Stimulated activated CD4-positive, alpha-beta T cell treated with anti-CD3 and anti-CD28 coated beads, Interleukin-15, amount 100 ng/mL, for 1 hour (primary cell): Measurements from ENCODE around the gene INCA1.
A peak's percentile ranks its signal among the peaks of the same experiment; 100 is the strongest.

ENCODE experiments used
- DNase-seq, 2 donors: peaks; one replicate each; pipeline ENCODE4 v3.0.0-alpha.2; 2020; ENCODE audit warnings: low read depth in 1 of 2, low spot score in 1 of 2

The INCA1 gene

GRCh38 chr17:4949321-4950074 lies 47.8 kb downstream of the INCA1 start:
- DNase-seq = peak; percentile 57 to 61

- DNase-seq = peak; percentile 47 to 59
These were observed 48.4 kb downstream of the INCA1 start for GRCh38 chr17:4948931-4949320.

DNA sequence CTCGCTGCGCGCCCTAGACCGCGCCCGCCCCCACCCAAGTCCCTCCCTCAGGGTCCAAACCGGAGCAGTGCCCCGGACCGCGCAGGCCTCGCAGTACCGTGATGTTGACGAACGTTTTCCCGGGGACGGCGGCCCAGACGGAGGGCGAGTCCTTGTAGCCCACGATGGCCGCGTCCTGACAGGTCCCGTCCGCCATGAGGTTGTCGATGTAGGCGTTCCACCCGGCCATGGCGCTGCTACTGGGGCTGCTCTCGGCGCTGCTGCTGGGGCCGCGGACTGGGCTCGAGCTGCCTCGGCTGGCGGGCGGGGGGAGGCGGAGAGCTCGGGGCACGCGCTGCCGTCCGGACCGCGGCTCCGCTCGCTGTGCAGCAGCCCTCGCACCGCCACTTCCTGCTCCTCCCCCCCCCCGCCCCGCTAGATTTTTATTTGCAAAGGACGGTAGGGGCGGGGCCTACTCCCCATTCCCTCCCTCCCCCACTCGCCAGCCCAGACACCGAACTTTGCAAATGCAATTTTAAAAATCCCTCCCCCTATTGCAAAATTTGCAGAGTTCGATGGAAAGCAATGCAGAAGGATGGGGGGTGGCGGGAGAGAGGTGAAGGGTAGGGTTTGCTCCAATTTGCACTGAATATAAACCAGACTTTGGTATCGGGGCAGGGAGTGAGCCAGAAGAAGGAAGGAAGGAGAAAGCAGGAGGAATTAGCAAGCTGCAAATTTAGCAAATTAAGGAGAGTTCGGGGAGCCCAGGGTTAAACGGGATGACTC lies 49.0 kb downstream of the INCA1 start, which contains the start of gene PFN1:
TSS of gene PFN1 (minus strand) at position 365 of the 765 bp plus-strand sequence. CDS start at position 229, 136 bp downstream.
- DNase-seq = peak; percentile 83 to 85

DNA sequence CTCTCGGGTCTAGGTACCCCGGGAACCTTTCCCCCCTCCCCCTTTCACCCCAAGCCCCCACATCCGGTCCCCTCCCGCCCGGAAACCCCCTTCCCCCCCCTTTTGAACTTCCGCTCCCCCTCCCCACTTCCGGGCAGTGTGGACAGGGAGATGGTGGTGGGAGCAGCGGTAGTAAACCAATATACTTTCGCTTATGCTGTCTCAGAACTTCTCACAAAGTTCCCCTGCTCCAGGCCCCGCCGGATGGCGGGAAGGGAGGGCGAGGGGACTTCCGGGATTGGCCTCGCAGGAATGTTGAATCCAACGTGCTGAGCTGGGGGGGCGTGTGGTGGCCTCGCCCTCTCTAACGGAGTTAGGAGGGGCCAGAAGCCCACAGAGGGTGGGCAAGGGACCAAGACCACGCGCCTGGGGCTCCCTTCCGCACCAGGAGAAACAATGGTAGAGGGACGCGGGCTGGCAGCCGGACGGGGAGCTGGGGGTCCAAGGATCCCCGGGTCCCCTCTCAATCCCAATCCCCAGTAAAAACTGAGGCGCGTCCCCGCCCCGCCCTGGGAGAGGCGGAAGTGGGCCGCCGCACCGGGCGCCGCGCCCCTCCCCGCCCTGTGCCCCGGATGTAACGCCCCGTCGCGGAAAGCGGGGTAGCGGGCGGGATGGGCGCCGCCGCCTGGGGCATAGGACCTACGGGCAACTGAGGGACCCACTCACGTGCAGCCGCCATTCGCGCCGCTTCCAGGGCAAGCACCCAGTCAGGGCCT lies 49.7 kb downstream of the INCA1 start:
- peak; percentile 55 to 59 for DNase-seq

GRCh38 chr17:4947010-4947410 lies 50.3 kb downstream of the INCA1 start:
- DNase-seq = no peak

DNA sequence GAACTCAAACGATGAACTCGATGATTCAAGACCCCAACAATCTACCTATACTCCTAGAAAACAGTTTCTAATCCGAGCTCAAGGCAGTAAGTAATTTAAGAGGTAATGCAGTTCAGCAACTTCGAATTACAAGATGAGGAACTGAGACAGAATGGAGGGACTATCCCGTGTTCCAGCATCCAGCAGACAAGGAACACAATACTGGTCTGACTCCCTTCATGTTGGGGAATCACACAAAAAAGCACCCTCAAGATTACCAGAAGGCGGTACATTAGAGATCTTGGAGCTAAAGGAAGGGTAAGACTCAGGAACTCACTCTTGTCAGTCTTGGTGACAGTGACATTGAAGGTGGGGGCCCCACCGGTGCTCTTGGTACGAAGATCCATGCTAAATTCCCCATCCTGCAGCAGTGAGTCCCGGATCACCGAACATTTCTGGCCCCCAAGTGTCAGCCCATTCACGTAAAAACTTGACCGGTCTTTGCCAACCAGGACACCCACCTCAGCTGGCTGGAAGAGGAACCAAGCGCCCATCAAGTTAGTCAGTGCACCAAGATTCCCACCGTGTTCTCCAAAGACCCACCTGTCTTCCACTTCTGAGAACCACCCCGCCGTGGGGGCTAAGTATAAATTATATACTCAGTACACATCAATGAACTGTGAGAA lies 50.9 kb downstream of the INCA1 start:
- no peak for DNase-seq

- no peak for DNase-seq
These were observed 51.4 kb downstream of the INCA1 start for GRCh38 chr17:4945944-4946280.

GRCh38 chr17:4945176-4945943 lies 52.0 kb downstream of the INCA1 start:
- peak; percentile 59 to 72 for DNase-seq

DNA sequence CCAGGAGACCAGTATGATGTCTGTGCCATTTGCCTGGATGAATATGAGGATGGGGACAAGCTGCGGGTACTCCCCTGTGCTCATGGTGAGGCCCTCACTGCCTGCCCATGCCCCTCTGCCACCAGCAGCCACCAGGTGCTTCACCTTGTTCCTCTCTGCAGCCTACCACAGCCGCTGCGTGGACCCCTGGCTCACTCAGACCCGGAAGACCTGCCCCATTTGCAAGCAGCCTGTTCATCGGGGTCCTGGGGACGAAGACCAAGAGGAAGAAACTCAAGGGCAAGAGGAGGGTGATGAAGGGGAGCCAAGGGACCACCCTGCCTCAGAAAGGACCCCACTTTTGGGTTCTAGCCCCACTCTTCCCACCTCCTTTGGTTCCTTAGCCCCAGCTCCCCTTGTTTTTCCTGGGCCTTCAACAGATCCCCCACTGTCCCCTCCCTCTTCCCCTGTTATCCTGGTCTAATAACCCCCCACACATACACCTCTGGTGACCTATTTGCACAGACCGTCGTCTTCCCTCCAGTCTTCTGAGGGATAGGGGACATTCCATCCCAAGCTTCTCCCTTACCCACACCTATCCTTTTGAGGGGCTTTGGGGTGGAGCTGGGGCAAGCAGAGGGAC lies 52.7 kb downstream of the INCA1 start:
- DNase-seq = no peak

DNA sequence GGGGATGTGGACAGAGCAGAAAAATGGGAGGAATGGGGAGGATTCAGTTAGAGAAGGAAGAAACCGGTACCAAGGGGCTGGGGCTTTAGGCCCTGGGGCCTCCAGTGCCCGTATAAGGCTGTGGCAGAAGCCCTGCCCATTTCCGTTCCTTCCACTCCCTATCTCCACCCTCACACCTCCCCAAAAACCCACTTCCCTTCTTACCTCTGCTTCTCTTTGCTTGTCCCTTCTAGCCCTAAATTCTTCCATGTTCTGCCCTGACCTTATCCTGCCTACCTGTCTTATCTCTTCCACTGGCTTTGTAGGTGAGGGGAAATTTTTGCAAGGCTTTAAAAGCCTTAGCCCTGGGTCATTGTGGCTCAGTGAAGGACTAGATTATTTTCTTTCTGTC lies 53.2 kb downstream of the INCA1 start:
- DNase-seq = no peak

GRCh38 chr17:4942760-4943508 lies 54.4 kb downstream of the INCA1 start:
- DNase-seq = no peak

DNA sequence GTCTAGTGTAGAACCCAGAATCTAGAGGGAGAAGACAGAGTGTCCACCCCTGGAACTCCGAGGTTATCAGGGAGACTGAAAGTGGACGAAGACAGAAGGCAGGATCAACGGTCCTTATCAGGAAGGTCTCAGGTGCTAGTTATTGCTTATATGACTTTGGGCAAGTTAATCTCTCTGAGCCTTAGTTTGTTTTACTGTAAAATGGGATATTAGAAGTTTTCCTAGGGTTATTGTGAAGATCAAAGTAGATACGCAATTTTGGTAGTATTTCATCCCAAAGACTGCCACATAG lies 56.1 kb downstream of the INCA1 start:
- DNase-seq = no peak

GRCh38 chr17:4940555-4941318 lies 56.6 kb downstream of the INCA1 start:
- DNase-seq = peak in 1 of 2 donors; percentile 25

- DNase-seq = peak; percentile 92 to 93
These were observed 57.3 kb downstream of the INCA1 start, which contains the start of the genes RNF167 and SLC25A11 for GRCh38 chr17:4939796-4940554. RNF167 (plus strand) TSS chr17:4940268; CDS start chr17:4940910, 642 bp downstream. SLC25A11 (minus strand) TSS chr17:4940046; CDS start chr17:4939910, 136 bp downstream.

GRCh38 chr17:4939546-4939795 lies 57.9 kb downstream of the INCA1 start:
- no peak for DNase-seq

- no peak for DNase-seq
These were observed 58.4 kb downstream of the INCA1 start for GRCh38 chr17:4938688-4939545.
